NCI-H345 treated with DMSO at 0.1 percent for 48 hours (cell line): ENCODE data around the gene MAMSTR.

Experiments
- DNase-seq: peaks from one replicate; lab custom pipeline; 2025; ENCODE audit not compliant: unreplicated experiment; lab: John Stamatoyannopoulos, UW

The MAMSTR gene

DNA sequence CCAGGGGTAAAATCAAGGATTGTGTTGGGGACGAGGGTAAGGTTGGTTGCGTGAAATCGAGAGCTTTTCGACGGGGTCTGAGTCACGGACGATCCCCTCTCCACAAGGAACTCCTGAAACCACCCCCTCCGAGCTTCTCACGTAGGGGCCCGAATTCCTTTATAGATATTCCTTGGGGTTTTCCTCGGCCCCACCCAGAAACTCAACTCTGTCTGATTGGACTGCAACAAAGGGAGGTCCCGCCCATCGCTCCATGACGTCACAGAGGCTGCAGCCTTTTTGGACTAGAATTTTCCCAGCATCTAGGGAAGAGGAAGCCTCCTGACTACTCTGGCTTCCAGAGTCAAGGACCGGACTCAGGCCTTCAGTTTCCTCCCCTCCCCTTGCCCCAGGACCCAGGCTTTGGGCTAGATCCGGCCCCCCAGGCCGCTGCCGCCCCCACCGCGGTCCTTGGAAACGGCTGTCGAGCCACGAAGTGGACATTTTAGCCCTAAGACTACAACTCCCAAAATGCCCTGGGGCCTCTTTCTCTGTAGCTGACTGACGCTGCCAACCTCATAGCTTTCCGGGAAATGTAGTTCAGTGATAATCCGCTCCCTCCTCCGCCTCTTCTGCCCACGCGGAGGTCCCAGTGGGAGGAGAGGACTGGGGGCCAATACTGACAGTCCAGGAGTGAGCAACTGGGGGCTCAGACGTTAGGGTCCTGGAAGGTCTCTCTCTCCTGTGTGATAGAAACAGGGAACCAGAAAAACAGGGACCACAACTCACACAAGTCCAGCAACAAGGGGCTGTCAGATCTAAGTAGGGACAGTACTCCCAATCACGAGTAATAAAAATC, 27.4 kb upstream of the MAMSTR start, which contains the start of gene IZUMO1:
TSS of gene IZUMO1 (minus strand) at position 172 of the 838 bp plus-strand sequence. CDS start 1,050 bp downstream, outside the sequence.
- DNase-seq = no peak

GRCh38 chr19:48746110-48746509, 26.6 kb upstream of the MAMSTR start:
- no peak for DNase-seq

DNA sequence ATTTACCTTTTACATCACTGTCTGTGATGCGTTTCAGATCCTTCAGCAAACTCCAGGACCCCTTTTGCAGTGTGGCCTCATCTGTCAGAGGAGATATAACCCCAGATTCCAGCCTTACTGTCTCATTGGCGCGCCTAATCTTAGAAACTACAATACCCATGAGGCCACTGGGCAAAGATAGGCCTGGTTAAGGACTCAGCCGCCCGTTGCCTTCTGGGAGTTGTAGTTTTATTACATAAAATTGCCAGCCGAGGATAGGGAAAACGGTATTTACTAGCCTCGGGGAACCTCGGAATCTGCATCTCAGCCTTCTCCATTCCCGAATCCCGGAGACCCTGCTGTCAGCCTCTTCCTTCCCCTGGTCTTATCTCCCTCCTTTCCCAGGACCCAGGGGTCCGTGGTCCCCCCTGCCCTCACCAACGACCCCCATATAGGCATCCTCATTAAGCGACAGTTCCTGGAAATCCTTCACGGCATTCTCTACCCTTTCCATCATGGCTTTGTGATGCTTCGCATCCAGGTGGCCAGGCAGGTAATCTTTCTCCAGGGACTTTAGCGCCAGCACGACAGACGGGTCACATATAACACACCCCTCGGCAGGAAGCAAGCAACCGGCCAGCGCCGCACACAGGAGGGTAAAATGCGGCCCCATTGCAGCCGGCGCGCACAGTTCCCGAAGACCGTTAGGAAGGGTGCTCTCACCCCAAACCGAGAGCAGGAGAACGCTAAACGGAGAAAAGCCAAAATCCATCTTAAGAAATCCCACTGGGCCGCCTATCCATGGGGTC, 25.9 kb upstream of the MAMSTR start:
- DNase-seq = peak; percentile 14

DNA sequence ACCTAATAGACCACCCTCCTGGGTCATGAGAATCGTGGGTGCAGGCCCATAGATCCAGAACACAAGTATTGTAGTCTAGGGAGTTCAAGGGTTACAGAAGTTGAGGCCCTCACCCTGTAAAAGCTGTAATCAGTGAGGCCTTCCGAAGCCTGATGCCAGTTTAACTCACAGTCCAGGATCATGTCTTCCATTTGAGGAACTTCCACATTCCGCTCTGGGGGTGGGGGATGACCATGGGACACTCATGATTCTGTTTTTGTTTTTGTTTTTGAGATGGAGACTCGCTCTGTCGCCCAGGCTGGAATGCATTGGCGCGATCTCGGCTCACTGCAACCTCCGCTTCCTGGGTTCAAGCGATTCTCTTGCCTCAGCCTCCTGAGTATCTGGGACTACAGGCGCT, 22.6 kb upstream of the MAMSTR start:
- no peak for DNase-seq

- DNase-seq = no peak
These were observed 21.8 kb upstream of the MAMSTR start for GRCh38 chr19:48741129-48741999.

DNA sequence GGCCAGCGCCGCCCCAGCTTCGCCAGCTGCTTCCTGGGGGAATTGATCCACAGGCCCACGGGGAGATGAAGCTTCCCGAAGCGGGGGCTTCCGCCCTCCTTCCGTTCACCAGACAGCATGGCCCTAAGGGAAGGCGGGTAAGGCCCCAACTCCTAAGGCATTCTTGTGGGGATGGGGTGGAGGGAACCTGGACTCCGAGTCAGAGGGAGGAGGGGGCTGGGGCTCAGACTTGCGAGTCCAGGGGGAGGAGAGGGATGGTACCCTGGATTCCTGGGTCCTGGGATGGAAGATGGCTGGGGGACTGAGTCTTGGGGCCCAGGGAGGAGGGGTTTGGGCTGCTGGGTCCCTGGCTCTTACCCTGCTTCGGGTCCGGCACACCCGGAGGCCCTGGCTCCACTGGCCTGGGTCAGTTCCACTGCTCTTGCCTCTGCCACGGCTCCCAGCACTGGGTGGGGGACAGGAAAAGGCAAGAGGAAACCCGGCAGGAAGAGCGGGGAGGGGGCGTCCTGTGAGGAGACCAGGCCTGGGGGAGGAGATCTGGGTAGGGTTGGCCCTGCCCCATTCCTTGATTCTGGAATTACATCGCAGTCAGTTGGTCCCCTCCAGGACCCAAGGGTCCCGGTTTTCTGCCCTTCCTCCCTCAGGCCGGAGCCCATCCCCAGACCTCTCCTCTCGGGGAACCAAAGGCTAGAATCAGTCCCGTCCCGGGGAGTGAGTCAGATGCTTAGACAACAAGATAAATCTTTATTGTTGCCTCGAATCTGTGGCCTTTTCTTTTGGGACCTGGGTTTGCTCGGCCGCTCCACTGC, 20.8 kb upstream of the MAMSTR start, which contains the start of gene RASIP1:
TSS of gene RASIP1 (minus strand) at position 447 of the 809 bp plus-strand sequence. CDS start at position 119, 328 bp downstream.
- DNase-seq = no peak

- no peak for DNase-seq
These were observed 20.1 kb upstream of the MAMSTR start for GRCh38 chr19:48739404-48740163.

GRCh38 chr19:48738557-48739403, 19.3 kb upstream of the MAMSTR start:
- DNase-seq = peak; percentile 90

DNA sequence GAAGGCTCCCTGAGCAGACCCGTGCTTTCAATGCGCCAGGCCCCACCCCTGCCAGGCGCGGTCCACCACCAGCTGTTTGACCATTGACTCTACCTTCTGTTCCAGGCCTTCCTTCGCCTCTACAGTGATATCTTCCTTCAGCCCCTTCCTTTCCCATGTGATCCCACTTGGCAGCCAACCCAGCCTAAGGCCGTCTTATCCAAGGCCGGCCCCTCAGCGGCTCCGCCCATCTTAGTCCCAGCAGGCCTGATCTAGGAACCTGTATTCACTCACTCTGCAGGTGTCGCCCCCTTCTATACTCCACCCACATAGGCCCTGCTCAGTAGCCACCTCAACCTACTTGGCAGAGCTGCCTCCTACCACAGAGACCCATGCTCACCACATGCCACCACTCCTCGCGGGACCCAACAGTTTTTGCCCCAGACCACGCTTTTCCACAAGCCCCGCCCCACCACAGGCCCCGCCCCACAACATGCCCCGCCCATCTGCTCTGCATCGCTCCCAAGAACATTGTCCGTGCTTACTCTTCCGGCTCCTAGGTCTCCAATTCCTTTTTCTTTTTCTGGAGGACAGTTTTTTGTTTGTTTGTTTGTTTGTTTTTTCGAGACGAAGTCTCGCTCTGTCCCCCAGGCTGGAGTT, 18.0 kb upstream of the MAMSTR start:
- DNase-seq = no peak

DNA sequence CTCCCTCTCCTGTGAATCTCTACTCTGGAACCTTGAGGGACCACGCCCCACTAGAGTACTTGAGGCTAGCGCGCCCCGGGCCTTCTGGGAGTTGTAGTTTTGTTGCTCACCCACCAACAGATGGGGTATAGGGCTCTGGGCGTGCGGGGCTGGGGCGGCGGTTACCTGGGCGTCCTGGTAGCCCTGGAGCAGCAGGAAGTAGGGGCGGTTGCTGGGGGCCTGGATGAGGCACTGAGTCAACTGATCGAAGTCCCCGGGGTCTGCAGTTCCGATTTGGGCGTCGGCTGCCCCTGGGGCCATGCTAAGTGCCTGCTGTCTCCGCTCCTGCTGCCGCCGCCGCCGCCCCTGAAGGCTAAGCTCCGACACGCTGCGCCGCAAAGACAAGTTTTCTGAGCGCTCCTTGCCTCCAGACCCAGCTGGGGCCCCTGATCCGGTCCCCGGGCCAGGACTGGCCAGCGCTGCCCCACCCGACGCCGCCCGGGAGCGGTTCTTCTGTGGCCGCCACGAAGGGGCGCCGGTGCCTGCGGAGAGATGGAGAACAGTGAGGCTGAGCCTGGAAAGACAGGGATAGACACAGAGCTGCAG, 15.6 kb upstream of the MAMSTR start:
- DNase-seq = peak; percentile 61

GRCh38 chr19:48734625-48735024, 15.1 kb upstream of the MAMSTR start:
- DNase-seq = no peak

GRCh38 chr19:48731452-48731851, 11.9 kb upstream of the MAMSTR start:
- no peak for DNase-seq

GRCh38 chr19:48728911-48729664, 9.6 kb upstream of the MAMSTR start:
- no peak for DNase-seq

DNA sequence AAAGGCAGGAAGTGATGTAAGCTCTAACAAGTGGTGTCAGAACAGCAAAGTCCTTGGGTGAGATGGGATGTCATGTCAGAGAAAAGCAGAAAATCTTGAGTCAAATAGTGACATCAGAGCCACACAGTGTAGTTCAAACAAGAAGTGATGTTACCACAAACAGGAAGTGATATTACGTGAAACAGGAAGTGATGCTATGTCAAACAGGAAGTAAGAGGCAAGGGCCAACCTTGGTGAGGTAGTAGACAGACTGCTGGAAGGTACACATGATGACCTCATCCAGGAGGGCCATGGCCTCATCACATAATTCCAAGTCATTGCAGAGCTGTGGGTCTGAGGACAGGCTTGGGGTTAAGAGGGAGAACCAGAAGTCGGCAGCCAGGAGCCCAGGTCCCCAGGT, 7.0 kb upstream of the MAMSTR start:
- DNase-seq = no peak

DNA sequence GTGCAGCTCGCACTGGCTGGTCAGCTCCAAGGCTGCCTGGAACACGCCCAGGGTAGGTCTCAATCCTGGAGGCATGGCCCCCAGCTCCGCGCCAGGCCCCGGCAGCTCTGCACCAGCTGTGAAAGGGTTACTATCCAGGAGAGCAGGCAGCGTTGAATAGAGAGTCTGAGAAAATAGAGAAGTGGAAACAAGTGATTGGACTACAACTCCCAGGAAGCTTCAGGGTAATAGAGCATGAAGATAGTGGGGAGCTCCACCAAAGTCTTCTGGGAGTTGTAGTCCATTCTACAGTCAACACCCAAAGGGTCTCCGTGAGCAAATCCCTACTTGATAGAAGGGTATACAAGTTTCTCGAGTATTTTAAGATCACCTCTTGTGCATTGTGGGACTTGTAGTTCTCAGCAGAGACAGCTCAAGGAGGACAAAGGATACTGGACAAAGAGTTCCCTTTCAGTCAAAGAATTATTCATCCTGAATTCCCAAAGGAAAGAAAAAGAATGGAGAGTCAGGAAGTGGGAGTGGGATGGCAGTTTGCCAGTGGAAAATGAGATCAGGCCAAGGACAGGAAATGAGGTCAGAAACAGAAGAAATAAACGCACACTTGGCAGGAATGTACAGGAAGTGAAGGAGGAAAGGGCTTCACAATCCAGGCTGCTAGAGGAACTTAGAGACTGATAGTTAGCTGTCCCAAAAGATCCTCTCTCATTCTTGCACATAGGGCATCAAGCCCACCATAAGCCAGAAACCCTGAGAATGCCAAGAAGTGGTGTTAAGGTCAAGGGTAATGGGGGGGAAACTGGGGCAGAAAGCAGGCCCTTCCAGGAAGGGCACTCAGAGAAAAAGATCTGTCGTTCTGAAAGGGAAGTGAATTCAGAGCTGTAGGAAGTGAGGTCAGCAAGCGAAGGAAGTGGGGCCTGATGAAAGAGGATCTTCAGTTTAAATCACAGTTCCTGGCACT, 5.5 kb upstream of the MAMSTR start:
- no peak for DNase-seq

DNA sequence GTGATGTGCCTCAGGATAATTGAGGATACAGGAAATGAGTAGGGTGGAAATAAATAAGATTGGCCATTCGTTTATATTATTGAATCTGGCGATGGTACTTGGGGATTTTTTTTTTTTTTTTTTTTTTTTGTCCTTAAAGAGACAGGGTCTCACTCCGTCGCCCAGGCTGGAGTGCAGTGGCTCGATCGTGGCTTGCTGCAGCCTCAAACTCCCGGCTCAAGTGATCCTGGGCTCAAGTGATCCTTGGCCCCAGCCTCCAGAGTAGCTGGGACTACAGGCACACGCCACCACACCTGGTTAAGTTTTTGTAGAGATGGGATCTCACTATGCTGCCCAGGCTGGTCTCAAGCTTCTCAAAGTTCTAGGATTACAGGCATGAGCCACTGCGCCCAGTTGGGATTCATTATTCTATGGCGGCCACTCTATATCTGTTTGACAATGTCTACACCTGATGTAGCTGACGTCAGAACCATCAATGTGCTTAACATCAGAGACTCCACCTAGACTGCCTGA, 2.7 kb upstream of the MAMSTR start:
- DNase-seq = no peak
